HG02885 (cell line): Measurements from ENCODE around the gene LRRTM3.

Experiments used
- ATAC-seq: cut with Tn5 transposase; IDR thresholded peaks from one replicate; pipeline ENCODE4 v1.9.1; 2021; ENCODE audit warnings: mild to moderate bottlenecking; ENCODE audit not compliant: unreplicated experiment, poor library complexity

LRRTM3 gene

DNA sequence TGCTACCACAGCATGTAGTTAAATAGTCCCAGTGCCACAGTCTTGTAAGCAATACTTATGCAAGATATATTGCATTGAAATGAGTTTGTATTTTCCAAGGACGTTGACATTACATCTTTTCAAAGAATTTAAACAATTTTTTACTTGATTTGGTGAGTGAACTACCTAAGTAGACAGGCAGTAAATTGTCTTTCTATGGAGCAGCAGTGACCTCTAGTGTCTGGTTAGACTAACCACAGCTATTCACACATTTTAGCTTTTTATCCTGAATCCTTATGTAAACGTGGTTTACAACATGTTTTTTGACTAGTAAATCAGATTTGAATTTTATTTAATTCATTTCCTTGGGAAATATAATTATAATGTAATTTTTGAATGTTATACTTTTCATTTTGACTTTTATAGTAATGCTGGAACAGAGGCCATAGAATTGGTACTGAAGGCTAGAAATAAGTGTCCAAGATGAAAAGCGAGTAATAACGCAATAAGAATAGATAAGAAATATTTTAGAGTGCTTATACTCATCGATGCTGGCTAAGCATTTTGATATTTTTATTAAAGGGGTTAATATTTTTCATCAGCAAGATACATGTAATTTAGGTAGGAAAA lies 5.6 kb downstream of the LRRTM3 start:
- ATAC-seq: peak; percentile 83

- no peak for ATAC-seq
Observed at GRCh38 chr10:66931949-66932343, 6.1 kb downstream of the LRRTM3 start.

GRCh38 chr10:66934711-66935110 lies 8.9 kb downstream of the LRRTM3 start:
- no peak for ATAC-seq

GRCh38 chr10:66940965-66941364 lies 15.1 kb downstream of the LRRTM3 start:
- ATAC-seq: no peak

DNA sequence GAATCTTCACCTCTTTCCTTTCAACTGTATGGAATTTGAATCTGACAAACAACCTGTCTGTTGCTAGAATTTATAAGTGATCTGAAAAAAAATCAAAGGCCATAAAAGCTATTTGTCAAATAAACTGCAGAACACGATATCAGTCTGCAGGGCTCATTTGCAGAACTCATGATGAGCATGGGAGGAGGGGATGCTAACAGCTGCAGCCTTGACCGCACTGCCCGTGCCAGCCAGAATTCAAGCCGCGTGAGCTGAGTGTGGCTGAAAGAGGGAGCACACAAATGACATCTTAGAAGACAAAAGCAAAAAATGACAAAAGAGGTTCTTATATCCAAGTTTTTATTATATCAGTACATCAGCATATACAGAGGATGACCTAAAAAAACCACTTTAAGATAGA lies 15.7 kb downstream of the LRRTM3 start:
- ATAC-seq: no peak

DNA sequence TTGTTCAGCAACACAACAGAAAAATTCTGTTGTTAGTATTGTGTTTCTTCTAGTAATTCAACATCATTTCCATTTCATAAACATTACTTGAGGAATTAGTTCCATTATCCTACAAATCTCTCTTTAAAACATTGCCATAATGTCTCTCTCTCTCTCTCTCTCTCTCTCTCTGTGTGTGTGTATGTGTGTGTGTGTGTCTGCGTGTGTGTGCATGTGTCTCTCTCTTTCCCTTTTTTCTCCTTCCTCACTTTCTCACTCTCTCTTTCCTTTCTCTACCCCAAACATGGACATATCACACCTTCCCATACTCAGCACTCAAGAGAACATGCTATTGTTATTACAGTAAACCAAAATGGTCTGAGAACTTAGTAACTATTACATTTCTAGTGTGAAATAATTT lies 16.6 kb downstream of the LRRTM3 start:
- no peak for ATAC-seq

- ATAC-seq: no peak
Observed at GRCh38 chr10:66943590-66943989, 17.8 kb downstream of the LRRTM3 start.

DNA sequence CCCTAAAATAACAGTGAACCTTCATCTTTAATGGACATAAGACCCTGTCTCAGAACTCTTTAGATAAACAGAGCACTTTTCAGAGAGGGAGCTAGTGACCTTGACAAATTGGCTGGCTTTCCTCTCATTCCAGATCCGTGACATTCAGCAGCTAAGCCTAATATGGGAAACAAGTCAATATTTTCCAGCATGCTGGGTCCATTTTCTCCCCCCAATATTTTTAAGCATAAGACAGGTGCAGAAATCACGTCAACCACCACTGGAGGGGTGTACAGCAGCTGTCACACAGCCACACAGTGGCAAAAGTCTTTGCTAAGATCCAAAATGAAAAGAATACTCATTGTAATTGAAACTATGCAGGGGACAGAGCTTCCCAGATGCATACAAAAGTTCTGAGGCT lies 26.1 kb downstream of the LRRTM3 start:
- ATAC-seq: no peak

GRCh38 chr10:66958466-66958865 lies 32.6 kb downstream of the LRRTM3 start:
- no peak for ATAC-seq

DNA sequence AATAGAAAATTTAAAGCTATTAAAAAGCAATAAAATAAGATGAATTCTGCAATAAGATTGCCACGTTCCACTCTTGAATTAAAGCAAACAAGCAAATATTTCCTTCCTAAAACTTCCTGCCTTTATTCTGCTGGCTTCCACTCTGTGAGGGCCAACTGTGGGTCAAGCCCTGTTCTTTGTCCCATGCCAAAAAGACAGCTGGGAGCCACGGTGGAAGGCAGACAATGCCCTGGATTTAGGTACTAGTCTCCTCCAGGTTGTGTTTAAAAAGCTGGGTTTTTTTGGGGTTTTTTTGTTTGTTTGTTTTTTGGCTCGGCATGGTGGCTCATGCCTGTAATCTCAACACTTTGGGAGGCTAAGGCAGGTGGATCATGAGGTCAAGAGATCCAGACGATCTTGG lies 39.1 kb downstream of the LRRTM3 start:
- no peak for ATAC-seq

DNA sequence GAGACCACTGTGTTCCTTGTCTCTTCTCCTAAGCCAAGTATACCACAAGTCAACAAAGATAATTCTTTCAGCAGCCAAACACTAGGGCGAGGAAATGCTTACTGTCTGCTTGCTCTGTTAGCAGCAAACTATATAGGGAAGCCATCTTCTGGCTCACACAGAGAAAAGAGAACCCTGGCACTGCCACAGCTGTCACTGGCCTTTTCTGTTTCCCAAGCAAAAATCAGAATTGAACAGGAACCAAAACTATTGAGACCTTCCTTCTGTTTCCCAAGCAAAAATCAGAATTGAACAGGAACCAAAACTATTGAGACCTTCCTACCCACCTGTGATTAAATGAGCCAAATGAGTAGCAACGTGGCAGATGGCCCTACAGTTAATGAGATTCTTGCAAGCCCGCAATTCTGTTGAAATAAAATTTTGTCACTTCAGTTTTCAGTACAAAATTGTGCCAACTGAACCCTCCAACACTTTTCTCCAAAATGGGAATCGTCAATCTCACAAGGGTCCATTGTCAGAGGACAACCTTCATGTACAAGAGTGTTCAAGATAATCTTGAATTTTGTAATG lies 54.5 kb downstream of the LRRTM3 start:
- ATAC-seq: no peak

- no peak for ATAC-seq
Observed at GRCh38 chr10:66981361-66982052, 55.7 kb downstream of the LRRTM3 start.

DNA sequence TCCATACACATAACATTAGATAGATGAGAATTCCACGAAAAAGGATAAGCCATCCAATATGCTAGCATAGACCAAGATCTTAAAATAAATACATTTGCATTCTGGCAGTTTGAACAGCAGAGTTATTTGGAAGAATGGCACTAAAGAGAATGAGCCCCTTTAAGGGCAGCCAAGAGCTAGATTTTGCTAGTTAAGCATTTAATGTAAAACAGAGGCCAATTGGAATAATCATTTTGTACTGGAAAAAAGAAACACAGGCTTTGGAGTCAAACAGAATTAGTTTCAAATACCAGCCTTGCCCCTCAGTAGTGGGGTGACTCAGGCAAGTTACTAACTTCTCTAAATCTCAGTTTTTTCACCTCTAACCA lies 56.2 kb downstream of the LRRTM3 start:
- no peak for ATAC-seq

DNA sequence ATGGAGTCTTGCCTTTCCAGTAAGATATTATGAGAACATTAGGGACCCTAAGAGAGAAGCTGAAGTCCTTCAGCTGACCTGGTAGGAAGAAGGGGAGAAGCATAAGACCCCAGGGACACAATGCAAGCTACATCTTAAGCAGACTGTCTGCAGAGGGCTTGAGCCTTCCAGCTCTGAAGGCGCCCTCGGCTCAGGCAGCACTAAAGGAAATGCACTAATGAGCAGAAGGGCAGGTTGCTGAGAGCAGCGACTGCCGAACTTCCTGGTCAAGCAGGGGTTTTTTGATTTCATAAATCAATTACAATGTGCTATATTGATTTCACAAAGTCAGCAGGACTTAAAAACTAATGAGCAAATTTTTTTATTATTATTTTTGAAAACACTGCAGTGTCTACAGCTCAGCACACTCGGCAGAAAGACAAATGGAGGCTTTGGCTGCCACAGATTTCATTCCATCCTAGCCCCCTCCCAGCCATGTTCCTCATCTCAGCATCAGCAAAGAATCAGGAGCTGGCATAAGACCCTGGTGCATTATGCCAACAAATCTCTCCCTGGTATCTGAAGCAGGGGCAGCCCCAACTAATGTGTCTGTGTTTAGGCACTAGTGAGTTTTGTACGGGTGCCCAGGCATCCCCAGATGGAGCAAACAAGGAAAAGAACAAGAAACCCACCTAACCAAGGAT lies 57.1 kb downstream of the LRRTM3 start:
- ATAC-seq: no peak

GRCh38 chr10:66983475-66983818 lies 57.6 kb downstream of the LRRTM3 start:
- ATAC-seq: no peak

DNA sequence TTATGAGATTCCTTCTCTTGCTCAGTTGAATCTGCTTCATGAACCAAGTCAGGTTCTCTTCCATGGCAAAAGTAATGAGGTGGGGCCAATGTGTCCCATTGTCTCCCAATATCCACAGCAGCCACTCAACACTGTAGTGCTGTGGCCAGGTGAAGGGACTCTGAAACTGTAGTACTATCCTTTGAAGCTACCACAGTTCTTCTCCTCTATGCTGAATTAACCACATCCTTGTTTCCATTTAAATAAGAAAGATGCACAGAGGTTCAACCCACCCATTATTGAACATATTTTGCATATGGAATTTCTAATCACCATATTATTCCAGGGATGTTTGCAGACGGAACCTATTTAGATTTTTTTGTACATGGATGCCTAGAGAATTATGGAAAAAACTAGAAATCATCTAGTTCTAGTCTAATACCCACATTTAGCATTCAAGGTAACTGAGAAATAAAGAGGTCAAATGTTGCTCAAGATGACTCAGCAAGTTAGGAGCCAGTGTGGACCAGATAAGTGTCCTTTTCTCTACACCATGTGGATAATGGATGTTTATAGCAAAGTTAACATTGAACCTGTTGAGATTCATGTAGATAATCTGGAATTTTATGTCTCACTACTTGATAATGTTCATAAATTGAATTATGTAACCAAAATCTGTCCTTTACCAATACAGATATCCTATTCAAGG lies 64.5 kb downstream of the LRRTM3 start:
- ATAC-seq: no peak

DNA sequence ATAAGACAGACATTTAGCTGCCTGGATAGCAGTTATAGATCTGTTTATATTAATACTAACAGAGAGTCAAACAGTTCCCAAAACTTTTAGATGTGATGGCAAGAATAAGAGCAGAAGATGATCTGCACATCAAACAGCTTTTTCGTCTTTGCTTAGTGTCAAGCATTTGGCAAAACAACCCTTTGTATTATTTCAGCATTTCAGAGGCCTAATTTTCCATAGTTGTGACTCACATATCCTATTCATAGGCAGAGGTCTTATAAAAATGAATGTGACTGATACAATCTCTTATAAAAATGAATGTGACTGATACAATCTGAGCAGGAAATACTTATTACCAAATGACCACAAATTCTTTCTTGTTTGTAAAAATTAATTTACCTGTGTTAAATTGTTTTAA lies 71.2 kb downstream of the LRRTM3 start:
- ATAC-seq: no peak

DNA sequence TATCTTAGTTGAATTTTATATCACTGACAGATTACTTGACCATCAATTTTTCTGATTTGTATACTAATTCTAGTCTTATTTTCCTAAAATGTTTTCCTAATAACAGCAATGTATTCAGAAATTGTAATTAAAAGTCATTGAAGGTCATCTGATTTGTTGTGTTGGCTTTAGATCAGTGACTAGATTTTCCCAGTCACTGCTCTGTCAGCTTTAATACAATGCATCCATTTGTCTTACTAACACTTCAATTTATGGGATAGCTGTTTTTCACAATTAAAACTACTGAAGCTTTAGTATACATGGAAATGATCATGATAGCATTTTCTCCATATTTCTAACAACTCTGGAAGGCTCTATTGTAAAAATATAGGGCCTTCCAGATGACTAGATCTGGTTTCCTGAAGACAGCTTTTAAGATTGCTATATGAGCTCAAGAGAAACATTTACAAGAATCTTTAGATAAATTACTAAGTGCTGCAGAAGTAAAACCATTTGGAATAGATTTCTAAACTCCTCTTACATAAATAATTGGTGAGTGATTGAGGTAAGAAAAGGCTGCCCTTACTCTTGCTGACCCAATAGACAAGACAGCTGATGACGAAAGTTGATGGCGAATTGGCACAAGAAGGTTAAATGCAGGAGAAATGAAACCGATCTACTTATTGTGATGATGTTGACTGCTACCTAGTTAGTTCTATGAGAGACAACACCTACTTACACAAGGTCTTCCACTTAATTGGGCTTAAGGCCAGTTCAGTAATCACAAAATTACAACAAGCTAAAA lies 74.1 kb downstream of the LRRTM3 start:
- ATAC-seq: no peak

- no peak for ATAC-seq
Observed at GRCh38 chr10:67004690-67005089, 78.9 kb downstream of the LRRTM3 start.

DNA sequence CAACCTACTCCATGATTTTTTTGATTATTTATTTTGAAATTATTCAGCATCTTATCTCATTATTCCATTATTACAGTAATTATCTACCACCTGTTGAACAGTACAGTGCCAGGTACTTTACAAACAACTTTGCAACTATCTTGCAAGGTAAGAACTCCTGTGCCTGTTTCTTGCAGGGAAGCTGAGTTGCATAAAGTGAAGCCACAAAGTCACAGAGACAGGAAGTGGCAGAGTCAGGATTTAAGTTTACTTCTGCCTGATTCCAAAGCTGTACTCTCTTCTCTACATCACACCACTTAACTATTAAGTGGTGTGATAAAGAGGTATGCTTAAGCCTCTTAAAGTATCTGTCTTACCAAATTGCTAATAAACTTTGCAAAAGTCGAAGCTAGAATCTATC lies 80.1 kb downstream of the LRRTM3 start:
- no peak for ATAC-seq
